DOHH2 (cell line): ENCODE results near the gene IRX3.

Source experiments
- H3F3A ChIP-seq: fragments of 200-600 bp; sonication (generic), shearing (Covaris generic); 2 replicates; pipeline ENCODE4 v1.6.0; 2016; ENCODE audit warnings: antibody characterized with exemption, mild to moderate bottlenecking; ENCODE audit not compliant: control insufficient read depth, insufficient read depth
- H3K27ac ChIP-seq: fragments of 200-600 bp; sonication (generic); 2 replicates; pipeline ENCODE4 v1.5.1; 2014; ENCODE audit warnings: low read depth, mild to moderate bottlenecking, low read length, moderate library complexity
- H3K27me3 ChIP-seq: fragments of 200-600 bp; sonication (generic); 2 replicates; pipeline ENCODE4 v1.6.1; 2014; ENCODE audit warnings: mild to moderate bottlenecking, low read length, mixed read lengths; ENCODE audit not compliant: control insufficient read depth
- H3K36me3 ChIP-seq: fragments of 200-600 bp; sonication (generic); 2 replicates; pipeline ENCODE4 v1.6.1; 2014; ENCODE audit warnings: mild to moderate bottlenecking, low read length, moderate library complexity, mixed read lengths; ENCODE audit not compliant: control insufficient read depth
- H3K4me1 ChIP-seq: fragments of 200-600 bp; sonication (generic); 2 replicates; pipeline ENCODE4 v1.6.1; 2014; ENCODE audit warnings: mild to moderate bottlenecking, low read length, mixed read lengths; ENCODE audit not compliant: control insufficient read depth
- H3K4me2 ChIP-seq: fragments of 200-600 bp; sonication (generic); 2 replicates; pipeline ENCODE4 v1.6.0; 2014; ENCODE audit warnings: mild to moderate bottlenecking, low read length, moderate library complexity
- H3K4me3 ChIP-seq: fragments of 200-600 bp; sonication (generic); 2 replicates; pipeline ENCODE4 v1.5.1; 2014; ENCODE audit warnings: mild to moderate bottlenecking, low read length, mixed read lengths
- H3K79me2 ChIP-seq: fragments of 200-600 bp; sonication (generic); 2 replicates; pipeline ENCODE4 v1.6.1; 2014; ENCODE audit warnings: mild to moderate bottlenecking, low read length, mixed read lengths; ENCODE audit not compliant: control insufficient read depth
- H3K9me2 ChIP-seq: fragments of 200-600 bp; sonication (generic); replicated peaks from 2 replicates; pipeline ENCODE4 v1.6.1; 2014; ENCODE audit warnings: mild to moderate bottlenecking, low read length, mixed read lengths; ENCODE audit not compliant: control insufficient read depth
- H3K9me3 ChIP-seq: fragments of 200-600 bp; sonication (generic); 2 replicates; pipeline ENCODE4 v1.6.1; 2014; ENCODE audit warnings: antibody characterized with exemption, low read length, mixed read lengths; ENCODE audit not compliant: control insufficient read depth, insufficient read depth
- H4K20me1 ChIP-seq: fragments of 200-600 bp; sonication (generic); 2 replicates; pipeline ENCODE4 v1.6.0; 2014; ENCODE audit warnings: low read depth, mild to moderate bottlenecking, antibody characterized with exemption, low read length, moderate library complexity; ENCODE audit not compliant: control insufficient read depth, insufficient read depth
- EZH2phosphoT487 ChIP-seq: fragments of 200-600 bp; sonication (generic); IDR thresholded peaks from 2 replicates; pipeline ENCODE4 v1.6.1; 2017; ENCODE audit warnings: borderline replicate concordance, mild to moderate bottlenecking, antibody characterized with exemption, low read length, moderate library complexity, mixed read lengths
- TF ChIP-seq, protein P1 (sequence below): fragments of 200-600 bp; sonication (generic); IDR thresholded peaks from one replicate; pipeline ENCODE4 v1.5.1; 2014; ENCODE audit warnings: antibody characterized with exemption, mild to moderate bottlenecking, low read depth, low read length; ENCODE audit not compliant: poor library complexity, severe bottlenecking

Gene IRX3

DNA sequence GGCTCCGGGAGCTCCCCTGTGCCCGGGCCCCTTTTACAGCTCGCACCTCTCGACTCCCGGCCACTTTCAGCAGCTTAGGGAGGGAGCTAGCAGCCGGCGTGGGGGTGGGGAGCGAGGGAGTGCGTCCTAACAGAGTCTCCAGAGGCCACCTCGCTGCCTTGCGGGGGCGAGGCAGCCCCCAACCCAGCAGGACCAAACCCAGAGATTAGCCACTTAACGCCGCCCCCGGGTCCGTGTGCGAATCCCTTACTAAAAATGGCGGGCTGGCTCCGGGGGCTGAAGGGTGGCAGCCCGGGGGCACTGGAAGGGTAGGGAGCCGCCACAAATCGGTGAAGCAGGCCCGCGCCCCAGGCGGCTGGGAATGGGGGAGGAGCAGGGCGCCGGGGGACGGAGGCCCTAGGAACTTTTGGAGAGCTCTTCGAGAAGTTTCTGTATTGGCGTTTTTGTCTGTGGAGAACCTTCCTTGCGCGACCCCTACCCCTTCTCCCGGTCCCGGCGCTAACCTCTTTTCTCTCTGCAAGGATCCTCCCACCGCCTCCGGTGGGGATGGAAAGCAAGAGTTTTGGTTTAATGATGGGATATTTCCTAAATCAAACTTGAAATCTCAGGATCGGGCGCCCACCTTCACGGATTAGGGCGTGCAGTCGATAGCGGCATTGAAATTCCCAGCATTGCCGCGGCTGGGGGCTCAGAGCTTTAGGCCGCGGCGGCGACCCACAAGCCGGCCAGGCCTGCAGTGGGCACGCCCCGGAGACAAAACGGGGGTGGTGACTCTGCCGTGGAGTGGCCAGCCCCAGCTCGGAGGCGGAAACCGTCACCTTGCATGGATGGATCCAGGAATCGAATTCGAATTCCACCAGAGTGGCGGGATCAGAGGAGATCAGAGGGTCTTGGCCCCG lies 793 bp upstream of the IRX3 start:
- Histone ChIP-seq H3K27ac (no peak overlapping the region), H3K4me1 (no peaks in the 10 kb centered on the region), H3K4me3 (no peak overlapping the region)

DNA sequence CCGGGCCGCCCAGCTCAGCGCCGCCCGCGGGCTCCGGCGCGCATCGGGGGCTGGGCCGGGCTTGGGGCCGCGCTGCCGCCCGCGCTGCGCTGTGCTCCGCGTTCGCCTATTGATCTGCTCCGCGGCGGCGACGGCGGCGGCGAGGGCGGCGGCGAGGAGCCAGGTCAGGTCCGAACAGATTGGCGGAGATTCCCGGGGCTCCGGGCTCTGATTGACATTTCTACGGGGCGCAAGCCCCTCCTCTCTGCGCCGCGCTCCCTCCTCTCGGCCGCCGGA lies 559 bp downstream of the IRX3 start:
- H4K20me1 ChIP-seq: no peaks in the 10 kb centered on the region
- no peaks in the 10 kb centered on the region for H3F3A ChIP-seq
- peaks cover 13% of the 10 kb centered on the region; the same call in 1 of the 2 replicates for H3K9me3 ChIP-seq
- H3K36me3 ChIP-seq: no peaks in the 10 kb centered on the region
- no peaks in the 10 kb centered on the region for H3K79me2 ChIP-seq
- H3K4me1 ChIP-seq: no peaks in the 10 kb centered on the region
- H3K27ac ChIP-seq: no peak overlapping the region
- no peaks in the 10 kb centered on the region for H3K27me3 ChIP-seq
- TF ChIP-seq EZH2phosphoT487: no peak
- TF ChIP-seq, protein P1, sequence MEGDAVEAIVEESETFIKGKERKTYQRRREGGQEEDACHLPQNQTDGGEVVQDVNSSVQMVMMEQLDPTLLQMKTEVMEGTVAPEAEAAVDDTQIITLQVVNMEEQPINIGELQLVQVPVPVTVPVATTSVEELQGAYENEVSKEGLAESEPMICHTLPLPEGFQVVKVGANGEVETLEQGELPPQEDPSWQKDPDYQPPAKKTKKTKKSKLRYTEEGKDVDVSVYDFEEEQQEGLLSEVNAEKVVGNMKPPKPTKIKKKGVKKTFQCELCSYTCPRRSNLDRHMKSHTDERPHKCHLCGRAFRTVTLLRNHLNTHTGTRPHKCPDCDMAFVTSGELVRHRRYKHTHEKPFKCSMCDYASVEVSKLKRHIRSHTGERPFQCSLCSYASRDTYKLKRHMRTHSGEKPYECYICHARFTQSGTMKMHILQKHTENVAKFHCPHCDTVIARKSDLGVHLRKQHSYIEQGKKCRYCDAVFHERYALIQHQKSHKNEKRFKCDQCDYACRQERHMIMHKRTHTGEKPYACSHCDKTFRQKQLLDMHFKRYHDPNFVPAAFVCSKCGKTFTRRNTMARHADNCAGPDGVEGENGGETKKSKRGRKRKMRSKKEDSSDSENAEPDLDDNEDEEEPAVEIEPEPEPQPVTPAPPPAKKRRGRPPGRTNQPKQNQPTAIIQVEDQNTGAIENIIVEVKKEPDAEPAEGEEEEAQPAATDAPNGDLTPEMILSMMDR: no peak
- H3K9me2 ChIP-seq: no peaks in the 10 kb centered on the region
- no peak overlapping the region for H3K4me2 ChIP-seq
- no peak overlapping the region for H3K4me3 ChIP-seq

More for the DNA sequence above, 793 bp upstream of the IRX3 start:
- no peaks in the 10 kb centered on the region for H3F3A ChIP-seq
- no peaks in the 10 kb centered on the region for H4K20me1 ChIP-seq
- H3K9me2 ChIP-seq: no peaks in the 10 kb centered on the region
- no peaks in the 10 kb centered on the region for H3K36me3 ChIP-seq
- H3K27me3 ChIP-seq: no peaks in the 10 kb centered on the region
- TF ChIP-seq, protein P1: no peak
- no peak for TF ChIP-seq EZH2phosphoT487
- H3K79me2 ChIP-seq: no peaks in the 10 kb centered on the region
- H3K9me3 ChIP-seq: peaks cover 13% of the 10 kb centered on the region; the same call in 1 of the 2 replicates
- H3K4me2 ChIP-seq: no peak overlapping the region

DNA sequence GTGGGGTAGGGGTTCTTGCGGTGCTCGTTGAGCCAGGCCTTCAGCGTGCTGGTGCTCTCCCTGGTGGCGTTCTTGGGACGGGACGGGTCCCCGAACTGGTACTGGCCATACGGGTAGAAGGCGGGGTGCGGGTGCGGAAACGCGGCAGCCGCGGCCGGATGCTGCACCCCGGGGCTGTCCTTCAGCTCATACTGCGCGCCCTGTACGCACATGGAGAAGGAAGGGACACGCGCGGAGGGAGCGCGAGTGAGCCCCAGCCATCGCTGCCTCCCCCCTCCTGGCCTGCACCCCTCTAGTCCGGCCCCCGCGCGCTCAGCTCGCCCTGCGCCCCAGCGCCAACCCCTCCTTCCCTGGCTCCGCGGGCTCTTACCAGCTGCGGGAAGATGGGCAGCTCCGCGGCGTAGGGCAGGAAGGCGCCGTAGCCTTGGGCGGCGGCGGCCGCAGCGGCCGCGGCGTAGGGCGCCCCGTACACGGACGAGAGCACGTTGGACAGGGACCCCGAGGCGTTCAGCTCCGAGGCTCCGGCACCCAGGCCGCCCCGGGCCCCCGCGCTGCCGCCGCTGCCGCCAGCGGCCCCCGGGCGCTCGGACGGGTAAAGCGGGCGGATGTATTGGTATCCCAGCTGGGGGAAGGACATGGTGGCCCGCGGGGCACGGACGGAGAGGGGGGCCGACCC lies 1.0 kb downstream of the IRX3 start:
- Histone ChIP-seq H3F3A (no peaks in the 10 kb centered on the region), H3K9me2 (no peaks in the 10 kb centered on the region), H3K4me1 (no peaks in the 10 kb centered on the region), H3K36me3 (no peaks in the 10 kb centered on the region), H3K4me3 (no peak overlapping the region), H4K20me1 (no peaks in the 10 kb centered on the region), H3K27me3 (no peaks in the 10 kb centered on the region), H3K4me2 (no peak overlapping the region), H3K79me2 (no peaks in the 10 kb centered on the region), H3K27ac (no peak overlapping the region), H3K9me3 (peaks cover 13% of the 10 kb centered on the region; the same call in 1 of the 2 replicates)
- TF ChIP-seq, protein P1: no peak
- no peak for TF ChIP-seq EZH2phosphoT487
